ENCODE measurements around the gene POU2AF3.
A peak's percentile ranks its signal among the peaks of the same experiment; 100 is the strongest.

Gene POU2AF3

DNA sequence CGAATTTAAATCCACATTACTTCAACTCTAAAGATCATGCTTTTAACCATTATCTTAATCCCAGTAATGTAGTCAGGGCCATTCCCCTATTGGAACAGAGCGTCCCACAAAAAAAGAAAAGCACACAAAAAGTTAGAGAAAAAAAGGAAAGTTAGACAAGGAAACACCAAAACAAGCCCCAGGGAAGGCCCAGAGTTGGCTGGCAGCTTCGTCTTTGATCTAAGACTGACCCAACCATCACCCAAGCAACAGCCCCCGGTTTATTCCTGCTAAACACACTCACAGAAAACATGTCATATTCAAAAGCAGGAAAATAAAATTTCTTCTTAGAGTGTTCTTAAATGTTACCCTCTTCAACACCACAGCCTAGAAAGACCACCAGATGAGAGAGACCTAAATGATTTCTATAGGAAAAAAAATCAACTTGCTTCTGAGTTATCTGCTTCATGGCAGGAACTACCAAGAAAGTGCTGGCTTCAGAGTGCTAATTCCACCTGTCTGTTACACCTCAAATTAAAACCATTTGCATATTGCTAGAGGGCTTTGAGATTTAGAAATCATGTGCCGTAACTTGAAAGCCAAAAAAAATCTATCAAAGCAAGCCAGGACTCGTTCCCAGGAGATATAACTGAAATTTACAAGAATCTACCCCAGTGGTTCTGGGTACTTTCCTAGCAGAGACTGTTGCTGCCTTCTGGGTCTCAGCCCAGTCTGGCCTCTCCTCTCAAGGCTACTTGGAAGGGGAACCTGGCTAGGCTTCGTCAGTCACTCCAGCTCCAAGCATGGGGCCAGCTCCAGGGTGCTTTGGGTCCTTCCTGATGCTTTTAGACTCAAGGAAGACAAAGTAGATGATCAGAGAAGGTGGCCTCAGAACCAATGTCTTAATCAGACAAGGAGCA, 31.2 kb downstream of the POU2AF3 start:
- no peak for DNase-seq

- DNase-seq, result no peak
These were observed 32.0 kb downstream of the POU2AF3 start for GRCh38 chr11:111330234-111330893.

- no peak for DNase-seq
These were observed 33.5 kb downstream of the POU2AF3 start for GRCh38 chr11:111331711-111332479.

DNA sequence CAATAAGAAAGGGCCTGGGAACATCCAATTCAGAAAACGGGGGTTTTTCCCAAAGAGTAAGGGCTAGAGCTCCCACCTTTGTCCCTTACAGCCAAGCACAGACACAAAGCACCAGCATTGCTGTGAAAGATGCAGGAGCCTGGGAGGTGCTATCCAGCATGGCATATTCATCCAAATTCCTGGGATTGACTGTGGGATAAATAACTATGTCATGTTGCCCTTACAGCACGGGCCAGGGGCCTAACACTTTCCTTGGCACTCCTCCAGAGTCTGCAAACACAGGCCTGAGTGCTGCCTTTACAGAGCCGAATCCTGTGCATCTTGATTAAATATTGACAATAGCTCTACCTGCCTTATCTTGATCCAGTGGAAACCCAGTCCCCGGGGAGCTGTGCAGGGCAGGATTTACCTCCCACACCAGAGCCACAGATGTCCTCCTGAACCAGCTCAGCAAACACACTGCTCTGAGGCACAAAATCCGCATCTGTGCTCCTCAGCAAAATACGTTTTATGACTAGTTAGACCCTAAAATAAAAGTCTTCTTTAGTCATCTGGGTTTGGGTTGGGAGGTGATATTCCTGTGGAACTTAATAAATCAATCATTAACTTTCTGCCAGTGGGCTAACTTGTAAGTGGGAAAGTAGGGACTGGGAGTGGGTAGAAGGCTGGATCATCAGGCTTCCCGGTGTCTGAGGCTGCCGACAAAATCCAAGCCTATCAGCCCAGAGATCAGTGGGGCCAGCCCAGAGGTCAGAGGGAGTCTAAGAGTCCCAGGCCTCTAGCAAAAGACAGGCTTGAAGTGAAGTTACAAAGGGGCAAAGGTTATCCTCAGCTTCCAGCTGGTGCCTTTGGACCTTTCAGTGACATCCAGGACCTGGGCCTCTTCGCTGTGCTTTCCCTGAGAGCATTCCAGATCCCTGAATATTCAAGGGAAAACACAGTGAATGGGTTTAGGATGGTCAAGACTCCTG, 36.5 kb downstream of the POU2AF3 start:
- peak in 1 of 2 experiments; percentile 37 for DNase-seq

- DNase-seq, result no peak
These were observed 37.2 kb downstream of the POU2AF3 start for GRCh38 chr11:111335549-111335948.

DNA sequence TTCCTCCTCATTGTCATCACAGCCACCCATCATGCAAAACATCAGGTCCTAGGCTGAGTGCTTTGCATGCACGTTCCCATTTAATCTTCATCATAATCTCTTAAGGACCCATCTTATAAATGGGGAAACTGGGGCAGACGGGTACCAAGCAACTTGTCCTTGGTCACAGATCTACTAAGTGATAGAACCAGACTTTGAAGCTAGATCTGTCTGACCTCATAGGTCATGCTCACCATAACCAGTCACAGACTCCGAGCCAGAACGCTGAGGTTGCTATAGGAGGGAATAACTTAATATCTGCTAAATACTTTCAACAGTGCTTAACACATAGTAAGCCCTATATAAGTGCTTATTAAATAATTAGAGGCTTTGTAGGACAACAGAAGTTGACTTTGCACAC, 37.7 kb downstream of the POU2AF3 start:
- DNase-seq, result no peak

GRCh38 chr11:111336582-111337256, 38.4 kb downstream of the POU2AF3 start:
- DNase-seq, result no peak

DNA sequence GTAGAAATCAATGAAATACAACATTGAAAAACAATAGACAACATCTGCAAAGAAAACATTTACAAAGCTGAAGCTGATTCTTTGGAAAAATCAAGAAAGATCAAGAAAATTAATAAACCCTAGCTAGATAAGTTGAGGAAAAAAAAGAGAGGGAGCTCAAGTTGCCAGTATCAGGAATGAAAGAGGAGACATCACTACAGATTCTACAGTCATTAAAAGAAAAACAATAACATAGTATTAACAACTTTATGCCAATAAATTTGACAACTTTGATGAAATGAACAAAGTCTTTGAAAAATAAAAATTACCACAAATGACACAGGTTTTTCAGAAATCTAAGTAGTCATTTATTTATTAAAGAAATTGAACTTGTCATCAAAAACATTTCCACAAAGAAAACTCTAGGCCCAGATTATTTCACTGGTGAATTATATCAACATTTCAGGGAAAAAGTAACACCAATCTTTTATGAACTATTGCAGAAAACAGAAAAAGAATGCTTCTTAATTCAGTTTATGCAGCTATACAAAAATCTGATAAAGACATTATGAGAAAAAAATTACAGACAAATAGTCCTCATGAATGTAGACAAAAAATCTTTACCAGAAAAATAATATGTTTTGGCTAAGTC, 41.5 kb downstream of the POU2AF3 start:
- no peak for DNase-seq

- DNase-seq, result peak in 1 of 2 experiments; percentile 9
These were observed 44.0 kb downstream of the POU2AF3 start for GRCh38 chr11:111342329-111342728.

- DNase-seq, result no peak
These were observed 45.7 kb downstream of the POU2AF3 start for GRCh38 chr11:111344032-111344431.

- DNase-seq, result no peak
These were observed 48.8 kb downstream of the POU2AF3 start for GRCh38 chr11:111347002-111347722.

- no peak for DNase-seq
These were observed 49.4 kb downstream of the POU2AF3 start for GRCh38 chr11:111347723-111348115.

- DNase-seq, result no peak
These were observed 49.8 kb downstream of the POU2AF3 start for GRCh38 chr11:111348147-111348546.

DNA sequence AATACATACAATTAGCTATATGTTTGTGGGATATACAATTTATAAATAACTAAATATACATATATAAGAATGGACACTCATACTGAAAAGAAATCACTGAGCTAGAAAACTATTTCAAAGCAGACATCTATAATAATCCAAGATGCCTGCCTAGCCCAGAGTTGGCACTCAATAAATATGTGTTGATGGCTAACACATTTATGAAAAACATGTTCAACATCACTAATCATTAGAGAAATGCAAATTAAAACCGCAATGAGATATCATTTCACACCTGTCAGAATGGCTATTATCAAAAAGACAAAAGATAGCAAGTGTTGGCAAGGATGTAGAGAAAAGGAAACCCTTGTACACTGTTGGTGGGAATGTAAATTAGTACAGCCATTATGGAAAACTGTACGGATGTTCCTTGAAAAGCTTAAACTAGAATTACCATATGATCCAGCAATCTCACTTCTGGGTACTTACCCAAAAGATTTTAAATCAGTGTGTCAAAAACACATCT, 50.9 kb downstream of the POU2AF3 start:
- DNase-seq, result no peak

GRCh38 chr11:111350811-111351210, 52.5 kb downstream of the POU2AF3 start:
- DNase-seq, result no peak

DNA sequence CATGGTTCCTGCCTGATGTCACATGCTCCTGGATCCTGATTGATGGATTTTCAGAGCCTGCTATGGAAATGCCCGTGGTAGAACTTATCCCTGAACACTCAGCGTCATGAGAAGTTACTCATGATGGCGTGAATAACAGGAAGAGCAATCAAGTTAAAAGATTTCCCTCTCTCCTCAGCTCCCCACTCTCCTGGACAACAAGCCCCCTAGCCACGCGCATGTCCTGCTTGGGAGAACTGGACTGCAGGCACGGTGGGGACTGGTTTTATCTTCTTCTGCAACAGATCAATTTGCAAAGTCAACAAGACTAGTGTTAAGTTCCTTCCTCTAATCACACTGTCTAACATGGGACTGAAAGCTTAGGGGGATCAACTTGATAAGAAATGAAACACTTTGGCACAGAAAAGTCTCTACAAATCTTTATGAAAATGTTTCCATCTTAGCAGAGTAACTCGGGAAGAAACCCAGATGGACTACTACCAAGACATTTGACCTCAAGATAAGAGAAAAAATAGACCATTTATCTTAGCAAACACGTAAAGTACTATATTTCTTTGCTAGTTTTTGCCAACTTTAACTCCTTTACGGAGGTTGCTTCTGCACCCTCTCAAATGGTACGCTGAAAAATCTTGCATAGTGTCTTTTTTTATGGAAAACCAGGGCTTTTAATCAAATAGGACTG, 53.2 kb downstream of the POU2AF3 start:
- no peak for DNase-seq

DNA sequence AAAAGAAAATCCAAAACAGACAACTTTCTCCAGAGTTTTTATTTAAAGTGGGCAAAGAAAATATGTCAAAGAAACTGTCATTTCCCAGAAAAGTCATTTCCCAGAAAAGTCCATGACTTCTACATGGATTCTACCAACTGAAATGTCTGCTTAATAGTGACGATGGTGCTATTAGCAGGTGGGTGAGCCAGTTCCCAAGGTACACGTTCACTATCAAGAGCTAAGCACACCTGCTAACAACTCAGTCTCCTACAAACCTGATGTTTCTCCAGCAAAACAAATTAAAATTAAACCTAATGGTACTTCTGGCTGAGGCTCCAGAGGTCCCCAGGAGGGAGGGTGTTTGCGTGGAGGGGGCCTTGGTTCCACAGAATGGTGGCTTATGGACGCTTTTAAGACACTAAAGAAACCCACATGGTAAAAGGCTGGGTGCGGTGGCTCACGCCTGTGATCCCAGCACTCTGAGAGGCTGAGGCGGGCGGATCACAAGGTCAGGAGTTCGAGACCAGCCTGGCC, 53.9 kb downstream of the POU2AF3 start:
- DNase-seq, result no peak

- no peak for DNase-seq
These were observed 54.8 kb downstream of the POU2AF3 start for GRCh38 chr11:111352935-111353710.

Measured in NCI-H1930 (cell line).